ENCODE data around the gene RPL13A.

Gene RPL13A

DNA sequence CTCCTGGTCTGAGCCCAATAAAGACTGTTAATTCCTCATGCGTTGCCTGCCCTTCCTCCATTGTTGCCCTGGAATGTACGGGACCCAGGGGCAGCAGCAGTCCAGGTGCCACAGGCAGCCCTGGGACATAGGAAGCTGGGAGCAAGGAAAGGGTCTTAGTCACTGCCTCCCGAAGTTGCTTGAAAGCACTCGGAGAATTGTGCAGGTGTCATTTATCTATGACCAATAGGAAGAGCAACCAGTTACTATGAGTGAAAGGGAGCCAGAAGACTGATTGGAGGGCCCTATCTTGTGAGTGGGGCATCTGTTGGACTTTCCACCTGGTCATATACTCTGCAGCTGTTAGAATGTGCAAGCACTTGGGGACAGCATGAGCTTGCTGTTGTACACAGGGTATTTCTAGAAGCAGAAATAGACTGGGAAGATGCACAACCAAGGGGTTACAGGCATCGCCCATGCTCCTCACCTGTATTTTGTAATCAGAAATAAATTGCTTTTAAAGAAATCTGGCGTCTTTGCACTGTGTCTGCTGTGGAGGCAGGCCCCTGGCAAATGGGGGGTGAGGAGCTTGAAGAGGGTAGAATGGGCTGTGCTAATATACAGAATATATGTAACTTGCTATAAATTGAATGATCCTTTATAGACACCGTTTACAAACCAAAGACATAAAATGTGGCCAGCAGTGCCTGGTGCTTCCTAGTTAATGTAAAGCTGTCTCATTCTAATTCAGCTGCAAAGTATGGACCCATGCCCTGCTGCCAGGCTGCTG, 4.6 kb downstream of the RPL13A start:
- no peak for DNase-seq (ENCODE audit: low read depth)
- no peak overlapping the region for H3K4me3 ChIP-seq (ENCODE audit: low read depth, low read length)
- TF ChIP-seq, protein P1, sequence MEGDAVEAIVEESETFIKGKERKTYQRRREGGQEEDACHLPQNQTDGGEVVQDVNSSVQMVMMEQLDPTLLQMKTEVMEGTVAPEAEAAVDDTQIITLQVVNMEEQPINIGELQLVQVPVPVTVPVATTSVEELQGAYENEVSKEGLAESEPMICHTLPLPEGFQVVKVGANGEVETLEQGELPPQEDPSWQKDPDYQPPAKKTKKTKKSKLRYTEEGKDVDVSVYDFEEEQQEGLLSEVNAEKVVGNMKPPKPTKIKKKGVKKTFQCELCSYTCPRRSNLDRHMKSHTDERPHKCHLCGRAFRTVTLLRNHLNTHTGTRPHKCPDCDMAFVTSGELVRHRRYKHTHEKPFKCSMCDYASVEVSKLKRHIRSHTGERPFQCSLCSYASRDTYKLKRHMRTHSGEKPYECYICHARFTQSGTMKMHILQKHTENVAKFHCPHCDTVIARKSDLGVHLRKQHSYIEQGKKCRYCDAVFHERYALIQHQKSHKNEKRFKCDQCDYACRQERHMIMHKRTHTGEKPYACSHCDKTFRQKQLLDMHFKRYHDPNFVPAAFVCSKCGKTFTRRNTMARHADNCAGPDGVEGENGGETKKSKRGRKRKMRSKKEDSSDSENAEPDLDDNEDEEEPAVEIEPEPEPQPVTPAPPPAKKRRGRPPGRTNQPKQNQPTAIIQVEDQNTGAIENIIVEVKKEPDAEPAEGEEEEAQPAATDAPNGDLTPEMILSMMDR (conservative IDR thresholded peaks at IDR 0.05; ENCODE audit: low read depth, low read length), result no peak

DNA sequence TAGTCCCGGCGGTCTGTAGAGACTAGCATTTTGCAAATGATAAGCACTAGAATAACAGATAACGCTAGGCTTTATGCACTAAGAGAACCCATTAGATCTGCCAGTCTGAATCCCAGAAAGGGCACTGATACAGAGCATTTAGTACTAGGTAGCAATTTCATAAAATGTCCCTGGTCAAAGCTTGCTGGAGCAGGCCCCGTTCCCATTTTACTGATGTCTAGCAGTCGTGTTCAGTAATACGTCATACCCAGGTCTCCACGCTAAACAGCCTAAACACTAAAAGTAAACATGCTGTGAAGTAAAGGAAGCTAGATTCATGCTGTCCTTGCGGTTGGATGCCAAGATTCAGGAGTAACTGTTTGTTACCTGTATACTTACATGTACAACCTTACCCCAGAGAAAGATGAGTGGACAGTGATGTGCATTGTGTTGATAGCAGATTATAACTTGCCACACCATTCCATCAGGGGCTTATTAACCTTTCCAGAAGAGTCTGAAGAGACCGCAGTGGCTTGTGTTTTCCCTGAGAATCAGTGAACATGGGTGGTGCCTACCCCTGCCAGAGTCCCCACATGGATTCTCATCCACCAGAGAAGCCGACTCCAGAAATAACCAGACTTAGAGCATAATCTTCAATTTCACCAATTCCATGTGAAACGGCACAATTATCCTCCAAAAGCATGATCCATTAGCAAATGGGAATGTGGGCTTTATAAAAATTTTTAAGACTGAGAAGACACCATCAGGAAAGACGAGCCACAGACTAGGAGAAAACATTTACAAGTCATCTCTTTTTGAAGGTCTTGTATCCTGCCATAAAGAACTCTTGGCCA, 5.4 kb downstream of the RPL13A start:
- DNase-seq (ENCODE audit: low read depth), result no peak
- TF ChIP-seq, protein P1 (conservative IDR thresholded peaks at IDR 0.05; ENCODE audit: low read depth, low read length), result no peak

DNA sequence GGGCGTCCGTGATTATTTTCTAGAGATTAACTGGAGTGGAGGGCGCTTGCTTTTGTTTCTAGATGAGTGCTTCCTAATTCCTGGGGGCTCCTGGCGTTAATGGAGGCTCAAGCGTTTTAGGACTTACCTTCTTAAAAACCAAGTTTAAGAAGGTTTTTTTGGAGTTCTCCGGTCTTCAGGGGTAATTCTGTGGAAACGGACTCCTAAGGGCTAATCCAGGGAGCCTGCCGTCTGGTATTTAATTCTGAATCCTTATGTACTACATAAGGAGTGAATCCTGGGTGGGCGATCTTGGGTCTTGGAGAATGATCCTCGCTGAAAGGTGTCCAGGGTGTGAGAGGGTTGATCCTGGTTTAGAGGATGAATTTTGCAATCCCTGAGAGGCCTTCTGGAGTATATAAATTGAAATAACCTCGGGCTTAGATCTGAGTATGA, 9.2 kb downstream of the RPL13A start:
- H3K4me3 ChIP-seq (ENCODE audit: low read depth, low read length), result peak overlapping the region; percentile 90
- TF ChIP-seq, protein P1 (conservative IDR thresholded peaks at IDR 0.05; ENCODE audit: low read depth, low read length), result no peak

More for the DNA sequence above, 5.4 kb downstream of the RPL13A start:
- H3K4me3 ChIP-seq (ENCODE audit: low read depth, low read length), result no peak overlapping the region

DNA sequence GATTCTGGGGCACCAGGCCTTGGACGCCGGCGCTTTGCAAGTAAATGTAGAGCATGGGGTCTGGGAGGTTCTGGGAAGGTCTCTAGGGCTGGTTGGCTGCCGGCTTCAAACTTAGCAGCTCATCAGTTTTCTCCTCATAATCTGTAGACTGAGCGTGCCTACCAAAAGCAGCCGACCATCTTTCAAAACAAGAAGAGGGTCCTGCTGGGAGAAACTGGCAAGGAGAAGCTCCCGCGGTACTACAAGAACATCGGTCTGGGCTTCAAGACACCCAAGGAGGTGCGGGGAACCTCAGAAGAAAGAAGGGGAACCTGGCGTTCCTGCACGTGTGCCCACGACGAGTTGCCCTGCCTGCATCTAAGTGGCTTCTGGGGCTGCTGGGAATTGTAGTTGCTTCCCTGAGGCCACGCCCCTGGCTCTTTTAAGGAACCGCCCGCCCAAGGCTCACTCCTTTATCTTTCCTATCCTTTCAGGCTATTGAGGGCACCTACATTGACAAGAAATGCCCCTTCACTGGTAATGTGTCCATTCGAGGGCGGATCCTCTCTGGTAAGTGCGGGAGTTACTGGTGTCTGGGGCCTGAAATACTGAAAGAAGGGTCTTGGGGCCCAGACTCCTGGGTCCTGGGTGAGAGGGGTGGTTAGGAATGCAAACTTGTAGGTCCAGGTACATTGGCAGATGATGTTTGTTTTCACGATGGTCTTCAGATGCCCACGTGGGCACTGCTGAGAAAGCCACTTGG, 9.8 kb downstream of the RPL13A start:
- H3K4me3 ChIP-seq (ENCODE audit: low read depth, low read length), result peak overlapping the region; percentile 90
- peak; percentile 71 for DNase-seq (ENCODE audit: low read depth)
- TF ChIP-seq, protein P1 (conservative IDR thresholded peaks at IDR 0.05; ENCODE audit: low read depth, low read length), result no peak

More for the DNA sequence above, 9.2 kb downstream of the RPL13A start:
- no peak for DNase-seq (ENCODE audit: low read depth)

DNA sequence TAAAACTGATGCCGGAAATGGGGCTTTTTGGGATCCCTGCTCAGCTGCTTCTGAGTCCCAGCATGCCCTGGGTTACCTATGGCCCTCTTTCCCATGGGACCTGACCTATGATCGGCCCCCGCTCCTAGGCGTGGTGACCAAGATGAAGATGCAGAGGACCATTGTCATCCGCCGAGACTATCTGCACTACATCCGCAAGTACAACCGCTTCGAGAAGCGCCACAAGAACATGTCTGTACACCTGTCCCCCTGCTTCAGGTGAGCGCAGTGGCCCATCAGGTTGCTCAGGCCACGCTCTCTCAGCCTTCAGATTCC, 10.3 kb downstream of the RPL13A start:
- peak overlapping the region; percentile 90 for H3K4me3 ChIP-seq (ENCODE audit: low read depth, low read length)
- TF ChIP-seq, protein P1 (conservative IDR thresholded peaks at IDR 0.05; ENCODE audit: low read depth, low read length), result no peak
- no peak for DNase-seq (ENCODE audit: low read depth)

DNA sequence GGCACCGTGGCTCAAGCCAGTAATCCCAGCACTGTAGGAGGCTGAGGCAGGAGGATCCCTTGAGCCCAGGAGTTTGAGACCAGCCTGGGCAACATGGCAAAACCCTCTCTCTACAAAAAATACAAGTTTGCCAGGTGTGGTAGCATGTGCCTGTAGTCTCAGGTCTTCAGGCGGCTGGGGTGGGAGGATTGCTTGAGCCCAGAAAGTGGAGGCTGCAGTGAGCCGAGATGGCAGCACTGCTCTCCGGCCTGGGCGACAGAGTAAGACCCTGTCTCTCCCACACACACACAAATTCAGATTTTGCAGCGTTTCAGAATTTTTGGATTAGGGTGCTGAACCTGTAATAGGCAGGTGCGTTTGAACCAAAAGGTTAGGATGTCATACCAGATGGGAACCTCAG, 11.1 kb downstream of the RPL13A start:
- TF ChIP-seq, protein P1 (conservative IDR thresholded peaks at IDR 0.05; ENCODE audit: low read depth, low read length), result no peak
- no peak overlapping the region for H3K4me3 ChIP-seq (ENCODE audit: low read depth, low read length)
- DNase-seq (ENCODE audit: low read depth), result no peak
